Limb (tissue), 2 donors: ENCODE data around the gene PBX4.

Experiments
- DNase-seq, 2 donors: peaks; one replicate each; pipeline ENCODE4 v3.0.0-alpha.2; 2016; ENCODE audit errors: extremely low spot score in 2 of 2

The PBX4 gene

DNA sequence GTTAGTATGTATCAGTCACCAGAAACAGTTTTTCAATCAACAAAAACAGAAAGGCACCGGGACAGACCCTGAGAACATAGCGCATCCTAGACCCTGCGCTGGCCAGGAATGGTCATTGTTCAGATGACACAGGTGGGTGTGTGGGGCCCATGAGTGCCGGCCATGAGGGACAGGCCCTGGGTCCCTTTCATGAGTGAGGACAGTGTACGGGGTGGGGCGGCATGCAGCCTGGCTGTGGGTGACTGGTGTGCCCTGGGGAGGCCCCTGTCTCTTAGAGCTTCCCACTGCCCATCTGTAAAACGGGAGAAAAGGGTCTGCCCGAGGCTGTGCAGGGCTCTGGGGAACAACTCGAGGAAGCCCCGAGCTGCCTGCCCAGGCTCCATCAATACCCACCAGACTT, 25.8 kb downstream of the PBX4 start:
- DNase-seq = no peak

DNA sequence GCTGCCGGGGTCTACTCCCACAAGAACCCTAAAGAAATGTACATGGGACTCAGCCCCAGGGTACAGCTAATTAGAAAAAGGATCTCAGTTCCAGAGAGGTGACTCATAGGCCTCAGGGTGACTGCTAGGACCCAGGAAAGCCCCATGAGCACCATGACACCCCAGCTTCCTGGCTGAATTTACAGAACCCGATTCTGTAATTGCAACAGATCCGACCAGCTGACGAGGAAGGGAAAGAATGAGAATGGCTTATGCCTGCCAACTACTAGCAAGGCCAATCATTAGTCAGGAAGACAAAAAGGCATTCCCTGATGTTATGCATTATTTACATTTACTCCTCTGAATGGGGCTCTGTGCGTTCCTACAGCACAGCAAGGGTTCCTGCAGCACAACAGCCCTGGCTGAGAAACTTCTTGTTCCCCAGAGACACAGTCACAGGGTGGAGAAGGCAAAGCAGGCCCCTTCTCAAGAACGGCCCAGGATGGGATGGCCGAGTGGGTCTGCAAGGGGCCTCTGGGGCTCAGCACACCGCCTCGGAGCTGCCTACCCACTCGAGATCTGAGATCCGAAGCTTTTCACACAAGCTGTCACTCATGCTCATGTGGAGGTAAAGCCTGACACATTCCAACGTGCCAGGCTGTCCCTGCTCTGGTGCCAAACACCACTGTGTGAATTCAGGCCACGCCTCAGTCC, 27.2 kb downstream of the PBX4 start:
- DNase-seq = peak in 1 of 2 donors; percentile 53

DNA sequence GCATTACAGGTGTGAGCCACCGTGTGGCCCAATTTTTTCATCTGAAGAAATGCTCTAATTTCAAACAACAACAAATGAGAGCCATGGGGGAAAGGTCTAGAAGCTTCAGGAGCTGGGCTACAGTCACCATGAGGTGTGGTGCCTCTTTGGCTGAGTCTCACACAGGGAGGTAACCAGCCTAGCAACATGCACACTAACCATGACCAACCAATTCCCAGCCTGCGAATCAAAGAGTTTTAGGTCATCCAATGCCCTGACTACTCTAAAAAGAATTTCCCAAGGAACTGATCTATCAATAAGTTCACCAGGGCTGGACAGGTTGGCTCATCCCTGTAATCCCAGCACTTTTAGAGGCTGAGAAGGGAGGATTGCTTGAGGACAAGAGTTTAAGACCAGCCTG, 29.9 kb downstream of the PBX4 start:
- no peak for DNase-seq

DNA sequence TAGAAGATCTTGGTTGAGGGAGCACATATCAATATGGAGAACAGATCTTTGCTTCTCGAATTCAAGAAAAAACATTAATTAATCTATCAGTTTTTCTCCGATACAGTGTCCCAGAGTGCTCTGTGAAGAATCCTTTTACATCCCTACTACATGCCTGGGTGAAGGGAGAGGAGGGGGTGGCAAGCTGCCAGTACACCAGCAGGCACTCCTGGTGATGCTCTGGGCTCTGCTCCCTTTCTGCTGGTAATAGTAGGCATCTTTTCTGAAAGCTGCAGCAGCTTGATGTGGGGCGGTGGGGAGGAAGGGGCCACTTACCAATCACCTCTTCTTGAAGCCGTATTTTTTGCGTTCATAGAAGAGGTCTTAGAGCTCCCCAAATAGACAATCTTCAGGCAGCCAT, 30.7 kb downstream of the PBX4 start:
- DNase-seq = no peak

DNA sequence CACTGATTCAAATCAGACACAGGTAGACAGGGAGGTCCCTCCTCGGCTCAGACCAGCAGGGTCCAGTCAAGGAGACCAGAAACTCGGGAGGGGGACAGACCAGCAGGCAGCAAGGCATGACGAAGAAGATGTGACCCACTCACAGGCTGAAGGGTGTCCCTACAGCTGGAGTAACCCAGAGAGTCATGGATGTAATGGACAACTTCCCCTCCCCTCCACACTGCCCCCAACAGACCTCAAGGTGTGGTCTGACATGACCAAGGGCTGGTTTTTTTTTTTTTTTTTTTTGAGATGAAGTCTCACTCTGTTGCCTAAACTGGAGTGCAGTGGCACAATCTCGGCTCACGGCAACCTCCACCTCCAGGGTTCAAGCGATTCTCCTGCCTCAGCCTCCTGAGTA, 34.1 kb downstream of the PBX4 start:
- DNase-seq = no peak

DNA sequence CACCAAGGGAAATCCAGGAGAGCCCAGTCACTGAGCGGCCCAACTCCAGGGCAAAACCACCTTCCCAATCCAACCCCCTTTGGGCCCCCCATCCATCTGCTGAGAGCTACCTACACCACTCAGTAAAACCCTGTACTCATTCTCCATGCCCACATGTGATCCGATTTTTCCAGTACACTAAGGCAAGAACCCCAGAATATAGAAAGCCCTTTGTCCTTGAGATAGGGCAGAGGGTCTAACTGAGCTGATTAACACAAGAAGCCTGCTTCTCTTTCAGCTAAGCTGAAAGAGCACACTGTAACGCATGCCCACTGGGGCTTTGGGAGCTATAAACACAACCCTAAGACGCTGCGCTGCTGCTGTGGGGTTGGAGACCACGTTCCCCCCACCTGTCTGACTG, 36.0 kb downstream of the PBX4 start:
- DNase-seq = no peak

DNA sequence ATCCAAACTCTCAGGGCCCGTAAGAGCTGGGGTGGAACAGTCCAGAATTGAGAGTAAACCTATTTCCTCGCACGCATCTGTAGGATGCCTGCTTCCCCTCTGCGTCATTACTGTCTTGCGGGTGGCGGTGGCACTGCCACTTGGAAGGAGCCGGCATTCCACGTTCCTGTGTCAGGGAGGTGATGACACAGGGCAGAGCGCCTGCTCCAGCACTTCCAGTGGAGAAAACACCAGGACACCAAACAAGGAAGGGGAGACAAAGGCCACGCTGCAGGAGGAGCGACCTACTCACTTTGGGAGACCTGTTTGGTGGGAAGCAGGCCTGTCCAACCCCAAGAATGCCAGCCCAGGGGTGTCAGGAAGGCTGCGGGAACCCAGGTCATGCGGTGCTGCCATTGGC, 37.1 kb downstream of the PBX4 start:
- no peak for DNase-seq

DNA sequence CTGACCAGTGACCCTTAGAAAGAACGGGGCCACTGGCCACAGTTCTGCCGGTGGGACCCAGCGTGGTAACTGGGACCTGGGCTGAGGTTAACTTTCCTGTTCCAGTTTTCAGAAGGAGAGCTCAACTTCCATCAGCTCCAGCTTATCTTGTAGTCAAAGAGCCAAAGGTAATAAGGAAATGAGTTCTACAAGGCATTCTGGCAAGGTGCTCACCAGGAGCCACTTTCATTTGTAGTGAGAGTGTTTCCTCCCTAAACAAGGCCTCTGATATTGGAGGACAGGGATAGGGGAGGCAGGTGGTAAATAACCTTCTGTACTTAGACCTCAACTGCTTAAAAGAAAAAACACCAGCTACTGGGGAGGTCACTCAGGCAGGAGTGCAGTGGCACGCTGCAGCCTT, 38.1 kb downstream of the PBX4 start:
- DNase-seq = no peak

DNA sequence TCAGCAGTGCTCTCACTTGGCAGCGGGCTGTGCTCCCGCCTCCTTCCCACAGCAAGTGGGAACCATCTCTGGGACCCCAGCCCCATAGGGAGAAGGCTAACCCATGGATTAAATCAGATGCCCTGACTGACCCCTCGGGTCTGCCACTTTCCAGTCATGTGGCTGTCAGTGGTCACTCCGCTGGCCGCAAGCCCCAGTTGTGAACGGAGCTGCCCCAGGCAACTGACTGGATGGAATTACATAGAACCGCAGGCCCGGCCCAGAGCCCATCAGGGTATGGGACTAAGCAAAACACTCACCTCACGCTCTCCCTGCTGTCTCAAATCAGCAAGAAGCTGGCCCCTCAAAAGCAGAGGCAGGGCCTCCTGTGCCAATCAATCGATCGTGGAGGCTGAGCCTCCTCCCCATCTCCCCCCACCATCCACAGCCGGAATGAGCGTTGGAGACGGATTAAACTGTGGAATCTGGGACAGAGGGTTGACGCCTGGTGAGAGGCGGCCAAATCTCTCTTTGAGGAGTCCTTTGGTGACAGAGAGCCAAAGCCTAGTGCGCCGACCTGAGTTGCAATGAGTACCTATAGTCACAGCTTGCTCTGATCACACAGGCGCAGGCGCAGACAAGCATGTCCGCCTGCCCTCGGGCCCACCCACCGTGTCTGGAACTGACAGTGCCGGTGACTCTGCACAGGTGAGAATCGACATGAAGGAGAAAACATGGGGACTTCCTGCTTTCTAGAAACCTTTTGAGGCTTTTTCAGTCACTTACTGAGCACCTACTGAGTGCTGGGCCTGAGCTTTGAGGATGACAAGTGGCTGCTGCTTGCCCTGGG, 38.7 kb downstream of the PBX4 start:
- no peak for DNase-seq

DNA sequence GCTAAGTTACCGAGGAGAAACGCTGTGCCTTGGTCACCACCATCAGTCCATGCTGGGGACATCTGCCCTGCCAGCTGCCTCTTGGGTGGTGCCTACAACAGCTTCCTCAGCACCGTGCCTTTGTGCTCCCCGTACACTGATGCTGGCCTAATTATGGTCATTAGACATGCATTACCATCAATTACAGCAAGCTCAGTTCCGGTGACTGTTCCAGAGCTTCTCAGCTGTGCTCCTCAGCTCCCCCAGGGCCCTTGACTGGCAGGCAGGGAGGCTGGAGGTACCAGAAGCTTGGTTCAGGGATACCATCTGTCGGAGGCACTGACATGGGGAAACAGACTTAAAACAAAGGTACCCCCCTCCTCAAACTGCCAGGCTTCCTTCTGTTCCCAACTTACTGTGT, 40.2 kb downstream of the PBX4 start:
- DNase-seq = no peak

DNA sequence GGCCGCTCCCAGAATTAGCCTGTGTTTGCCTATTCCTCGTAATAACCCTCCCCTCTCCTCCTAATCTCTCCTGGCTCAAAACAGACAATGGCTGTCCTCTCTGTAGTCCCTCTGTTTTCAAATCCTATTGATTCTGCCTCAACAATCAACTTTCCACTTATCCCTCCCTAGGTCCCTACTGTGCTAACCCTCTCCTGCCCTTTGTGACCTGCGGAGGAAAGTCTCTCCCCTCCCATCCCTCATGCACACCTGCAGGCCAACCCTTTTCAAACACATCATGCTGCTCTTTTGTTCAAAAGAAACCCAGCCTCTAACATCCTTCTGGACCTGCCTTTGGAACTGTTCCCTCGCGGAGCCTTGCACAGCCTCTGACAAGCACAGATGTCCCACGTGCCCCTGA, 43.1 kb downstream of the PBX4 start:
- DNase-seq = no peak

DNA sequence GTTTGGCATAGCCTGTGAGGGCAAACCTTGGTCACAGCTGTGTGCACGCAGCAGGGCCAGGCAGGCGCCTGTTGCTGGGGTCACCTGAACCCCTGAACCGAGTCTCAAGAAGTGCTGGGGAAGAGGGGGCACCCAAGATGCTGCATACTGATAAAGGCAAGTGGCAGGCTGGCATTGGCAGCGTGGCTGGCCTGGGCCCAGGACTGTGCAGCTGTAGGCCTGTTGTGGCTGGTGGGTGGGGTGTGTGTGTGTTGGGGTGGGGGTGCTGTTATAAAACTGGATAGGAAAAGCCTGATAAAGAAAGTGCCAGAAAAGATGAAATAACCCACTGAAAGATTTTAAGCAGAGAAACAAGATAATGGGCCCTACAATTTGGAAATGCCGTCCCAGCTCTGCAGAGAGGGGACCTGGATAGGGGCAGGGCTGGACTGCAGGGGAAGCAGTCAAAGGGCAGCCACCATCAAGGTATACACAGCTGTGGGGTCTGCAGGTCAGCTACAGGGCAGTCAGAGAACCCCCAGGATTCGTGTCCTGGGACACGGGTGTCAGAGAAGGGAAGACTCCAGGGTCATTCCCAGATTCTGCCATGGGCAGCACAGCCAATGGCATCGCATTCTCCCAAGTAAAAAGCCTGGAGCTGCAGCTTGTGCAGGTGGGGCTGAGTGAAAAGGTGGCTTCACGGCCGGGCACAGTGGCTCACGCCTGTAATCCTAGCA, 47.3 kb downstream of the PBX4 start:
- no peak for DNase-seq

DNA sequence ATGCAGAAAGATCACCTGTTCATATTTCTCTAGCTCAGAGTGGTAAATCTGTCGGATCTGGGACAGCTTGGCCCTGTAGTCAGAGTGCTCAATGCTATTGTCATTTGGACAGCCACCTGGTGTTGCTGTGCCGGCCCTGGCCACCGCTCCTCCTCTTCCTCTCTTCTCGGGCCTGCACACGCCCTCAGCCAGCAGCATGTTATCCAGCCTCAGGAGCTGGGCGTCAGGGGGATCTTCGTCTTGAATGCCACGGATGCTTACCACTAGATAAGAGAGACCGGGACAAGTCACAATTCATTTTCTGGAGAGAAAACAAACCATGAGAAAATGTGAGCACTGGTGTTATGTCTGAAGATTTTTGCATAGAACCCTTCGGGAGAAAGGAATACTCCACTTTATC, 47.9 kb downstream of the PBX4 start:
- DNase-seq = no peak

DNA sequence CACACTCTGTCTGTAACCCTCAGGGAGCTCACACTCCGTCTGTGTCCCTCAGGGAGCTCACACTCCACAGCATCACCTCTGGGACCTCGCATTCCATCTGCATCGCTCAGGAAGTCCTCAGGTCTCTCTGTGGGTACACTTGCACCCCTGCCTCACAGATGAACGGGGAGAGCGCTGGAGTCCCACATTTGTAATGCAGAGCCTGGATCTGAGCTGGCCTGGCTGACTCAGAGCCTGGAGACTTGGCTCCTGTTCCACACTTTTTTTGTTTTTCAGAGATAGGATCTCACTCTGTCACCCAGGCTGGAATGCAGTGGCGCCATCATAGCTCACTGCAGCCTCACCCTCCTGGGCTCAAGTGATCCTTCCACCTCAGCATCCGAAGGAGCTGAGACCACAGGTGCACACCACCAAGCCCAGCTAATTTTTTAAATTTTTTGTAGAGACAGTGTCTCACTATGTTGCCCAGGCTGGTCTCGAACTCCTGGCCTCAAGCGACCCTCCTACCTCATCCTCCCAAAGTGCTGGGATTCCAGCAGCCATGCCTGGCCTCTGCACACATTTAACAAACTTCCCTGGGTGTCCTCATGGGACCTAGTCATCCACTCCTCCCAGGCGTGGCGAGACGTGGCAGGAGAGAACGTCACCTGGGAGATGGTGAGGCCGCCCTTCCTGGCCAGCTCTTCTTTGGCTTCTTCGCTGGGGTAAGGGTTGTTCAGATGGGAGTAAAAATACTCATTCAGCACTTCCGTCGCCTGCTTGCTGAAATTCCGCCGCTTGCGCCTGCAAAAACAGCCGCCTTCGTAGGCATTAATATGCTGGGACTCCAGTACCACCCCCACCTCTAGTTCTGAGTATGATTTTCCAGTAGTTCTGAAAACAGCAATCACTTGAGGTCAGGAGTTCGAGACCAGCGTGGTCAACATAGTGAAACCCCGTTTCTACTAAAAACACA, 49.4 kb downstream of the PBX4 start:
- DNase-seq = no peak

DNA sequence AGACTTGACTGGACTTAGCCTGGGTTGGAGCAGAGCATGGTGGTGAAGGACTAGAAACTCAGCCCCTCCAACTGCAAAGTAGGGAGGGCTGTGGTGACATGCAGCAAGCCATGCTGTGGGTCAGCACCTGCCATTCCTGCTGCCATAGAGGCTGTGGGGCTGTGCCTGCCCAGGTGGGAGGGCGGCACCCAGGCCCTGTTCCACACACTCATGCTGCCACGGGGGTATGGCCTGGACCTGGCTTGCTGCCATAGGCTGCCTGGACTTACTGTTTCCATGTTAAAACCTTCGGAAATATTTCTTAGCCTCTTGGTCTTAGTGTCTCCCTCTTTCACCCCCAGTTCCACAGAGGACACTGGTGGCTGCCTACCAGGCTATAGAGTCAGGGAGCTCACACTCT, 51.1 kb downstream of the PBX4 start:
- DNase-seq = no peak

DNA sequence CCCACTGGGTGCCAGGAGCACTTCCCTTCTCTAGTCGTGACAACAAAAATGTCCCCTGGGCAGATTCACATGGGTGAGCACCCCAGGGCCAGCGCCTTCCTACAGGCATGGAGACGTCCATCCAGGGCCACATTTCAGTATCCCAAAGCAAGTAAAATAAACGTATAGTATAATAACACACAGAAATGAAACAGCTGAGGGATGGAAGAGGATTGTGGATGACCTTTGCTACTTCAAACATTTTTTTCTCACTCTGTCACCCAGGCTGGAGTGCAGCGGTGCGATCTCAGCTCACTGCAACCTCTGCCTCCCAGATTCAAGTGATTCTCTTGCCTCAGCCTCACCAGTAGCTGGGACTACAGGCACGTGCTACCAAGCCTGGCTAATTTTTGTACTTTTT, 52.2 kb downstream of the PBX4 start:
- no peak for DNase-seq

DNA sequence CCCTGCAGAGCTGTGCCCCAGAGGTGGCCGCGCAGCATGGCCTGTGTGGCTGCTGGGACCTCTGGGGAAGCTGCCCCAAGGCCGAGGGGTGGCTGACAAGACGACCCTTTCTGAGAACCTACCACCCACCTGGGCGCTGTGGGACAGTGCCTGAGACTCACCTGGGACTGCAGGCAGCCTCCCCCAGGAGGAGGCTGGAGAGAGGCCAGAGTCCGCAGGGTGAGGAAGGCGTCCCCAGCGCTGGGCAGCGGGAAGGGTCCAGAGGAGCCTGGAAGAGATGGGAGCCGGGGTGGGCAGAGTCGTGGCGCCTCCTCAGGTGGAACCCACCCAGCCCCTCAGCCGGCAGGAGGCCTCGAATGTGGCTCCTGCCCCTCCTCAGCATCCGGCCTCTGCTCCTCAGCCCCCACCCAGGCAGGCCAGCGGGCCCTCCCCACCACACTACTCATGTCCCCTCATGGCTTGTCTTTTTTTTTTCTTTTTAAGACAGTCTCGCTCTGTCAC, 55.1 kb downstream of the PBX4 start:
- DNase-seq = no peak

DNA sequence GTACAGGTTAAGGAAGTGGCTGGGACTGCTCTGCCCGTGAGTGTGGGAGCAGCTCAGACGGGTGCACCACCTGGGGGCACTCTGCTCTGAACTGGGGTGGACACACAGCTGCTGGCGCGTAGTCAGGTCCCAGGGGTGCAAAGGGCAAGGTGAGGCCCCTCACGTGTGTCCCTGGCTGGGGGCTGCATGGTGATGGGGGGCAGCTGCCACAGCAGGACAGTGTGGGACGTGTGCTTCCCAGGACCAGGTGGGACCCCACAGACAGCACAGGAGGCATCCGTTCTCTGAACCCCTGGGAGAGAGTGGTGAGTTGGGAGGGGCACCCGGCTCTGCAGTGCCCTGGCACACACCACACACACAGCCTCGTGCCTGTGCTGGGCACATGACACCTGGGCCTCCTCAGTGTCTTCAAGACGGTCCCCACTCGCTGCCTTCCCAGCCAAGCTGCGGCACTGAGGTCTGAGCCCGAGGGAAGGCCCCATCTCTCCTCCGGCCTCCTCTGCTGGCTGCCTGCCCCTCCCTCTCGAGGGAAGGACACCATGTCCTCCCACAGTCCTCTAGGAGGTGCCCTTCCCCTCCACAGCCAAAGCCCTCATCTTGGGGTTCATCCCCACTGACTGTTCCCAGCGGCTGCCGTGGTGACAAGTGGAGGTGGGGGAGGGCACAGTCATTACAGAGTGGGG, 55.7 kb downstream of the PBX4 start:
- no peak for DNase-seq

DNA sequence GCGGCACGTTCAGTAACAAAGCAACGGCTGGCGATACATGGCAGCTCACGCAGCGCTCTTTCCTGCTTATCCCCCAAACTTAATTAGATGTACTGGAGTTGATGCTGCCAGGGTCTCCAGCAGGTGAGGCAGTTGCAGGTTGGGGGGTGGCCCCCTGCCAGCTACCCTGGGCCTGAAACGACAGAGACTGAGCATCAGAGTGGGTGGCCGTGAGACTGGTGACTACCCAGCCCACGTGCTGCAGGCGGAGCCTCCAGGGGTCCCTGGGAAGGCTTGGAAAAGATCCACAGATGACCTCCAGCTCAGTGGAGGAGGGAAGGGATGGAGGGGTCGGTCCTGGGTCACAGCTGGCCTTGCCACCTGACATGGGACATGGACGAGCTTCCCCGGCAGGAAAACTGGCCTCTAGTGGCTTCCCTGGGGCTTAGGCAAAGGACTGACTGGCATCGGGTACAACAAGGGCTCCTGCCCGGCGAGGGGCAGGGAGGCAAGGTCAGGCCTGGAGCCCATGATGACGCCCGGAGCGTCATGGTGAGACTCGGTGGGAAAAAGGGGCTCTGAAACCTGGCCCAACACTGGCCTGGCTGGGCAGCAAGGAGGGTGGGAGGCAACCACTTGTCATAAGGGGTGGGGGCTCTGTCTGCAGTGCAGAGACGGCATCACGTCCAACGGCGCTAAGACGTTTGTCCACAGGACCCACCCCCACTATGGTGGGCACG, 56.4 kb downstream of the PBX4 start:
- no peak for DNase-seq

DNA sequence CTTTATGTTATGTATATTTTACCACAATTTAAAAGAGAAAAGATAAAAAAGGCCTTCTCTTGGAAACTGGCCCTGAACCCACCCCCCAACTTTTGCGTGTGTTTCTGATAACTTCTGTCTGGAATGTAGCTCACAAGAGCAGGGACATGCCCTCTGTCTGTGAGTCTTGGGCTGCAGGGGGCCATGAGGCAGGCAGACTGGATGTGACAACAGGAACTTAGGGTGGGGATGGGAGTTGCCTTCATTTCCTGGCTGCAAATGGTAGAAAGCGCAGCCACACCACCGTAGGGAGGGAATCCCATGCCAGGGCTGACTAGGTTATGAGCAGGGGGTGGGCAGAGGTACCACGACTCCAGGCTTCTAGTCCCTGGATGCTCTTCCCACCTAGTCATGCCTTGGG, 58.6 kb downstream of the PBX4 start:
- no peak for DNase-seq
